HL-60/S4 (cell line): Measurements from ENCODE around the gene ZC3H18.

Source experiments
- in situ Hi-C: fragments of 300-500 bp; cut with MboI; formaldehyde crosslinking; loops from 2 replicates; pipeline ENCODE4 v1.14.3; 2022; ENCODE audit warnings: low sequenced_read_pairs

Gene ZC3H18

GRCh38 chr16:88531931-88532433 is 38.2 kb upstream of the ZC3H18 start:
- in situ Hi-C loops = loop anchor here (25.0 kb wide), 1 partner anchor 245 kb away; no protein-coding TSS in a partner anchor

GRCh38 chr16:88532434-88533241 is 37.6 kb upstream of the ZC3H18 start:
- in situ Hi-C loops = loop anchor here (25.0 kb wide), 1 partner anchor 245 kb away; no protein-coding TSS in a partner anchor

- in situ Hi-C loops = loop anchor here (25.0 kb wide), 1 partner anchor 246 kb away; no protein-coding TSS in a partner anchor
Observed at GRCh38 chr16:88533381-88533917, 36.8 kb upstream of the ZC3H18 start.

GRCh38 chr16:88533932-88534637 is 36.1 kb upstream of the ZC3H18 start:
- in situ Hi-C loops = loop anchor here (25.0 kb wide), 1 partner anchor 247 kb away; no protein-coding TSS in a partner anchor

- in situ Hi-C loops = loop anchor here (25.0 kb wide), 1 partner anchor 247 kb away; no protein-coding TSS in a partner anchor
Observed at GRCh38 chr16:88534638-88535190, 35.5 kb upstream of the ZC3H18 start.

- in situ Hi-C loops = loop anchor here (25.0 kb wide), 1 partner anchor 248 kb away; no protein-coding TSS in a partner anchor
Observed at GRCh38 chr16:88535191-88535856, 34.9 kb upstream of the ZC3H18 start.

DNA sequence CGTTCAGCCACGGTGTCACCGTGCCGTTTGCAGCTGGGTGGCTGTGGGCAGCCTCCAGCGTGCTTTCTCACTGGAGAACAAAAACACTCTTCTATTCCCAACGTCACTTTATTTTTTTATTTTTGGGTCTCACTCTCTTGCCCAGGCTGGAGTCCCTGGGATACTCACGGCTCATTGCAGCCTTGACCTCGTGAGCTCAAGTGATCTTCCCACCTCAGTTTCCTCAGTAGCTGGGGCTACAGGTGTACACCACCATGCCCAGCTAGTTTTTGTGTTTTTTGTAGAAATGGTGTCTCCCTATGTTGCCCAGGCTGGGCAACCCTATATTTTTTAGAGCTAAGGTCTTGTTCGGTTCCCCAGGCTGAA is 34.4 kb upstream of the ZC3H18 start:
- in situ Hi-C loops = loop anchor here (25.0 kb wide), 1 partner anchor 249 kb away; no protein-coding TSS in a partner anchor

- in situ Hi-C loops = loop anchor here (25.0 kb wide), 1 partner anchor 249 kb away; no protein-coding TSS in a partner anchor
Observed at GRCh38 chr16:88536510-88536909, 33.7 kb upstream of the ZC3H18 start.

GRCh38 chr16:88536971-88537751 is 33.0 kb upstream of the ZC3H18 start:
- in situ Hi-C loops = loop anchor here (25.0 kb wide), 1 partner anchor 250 kb away; no protein-coding TSS in a partner anchor

DNA sequence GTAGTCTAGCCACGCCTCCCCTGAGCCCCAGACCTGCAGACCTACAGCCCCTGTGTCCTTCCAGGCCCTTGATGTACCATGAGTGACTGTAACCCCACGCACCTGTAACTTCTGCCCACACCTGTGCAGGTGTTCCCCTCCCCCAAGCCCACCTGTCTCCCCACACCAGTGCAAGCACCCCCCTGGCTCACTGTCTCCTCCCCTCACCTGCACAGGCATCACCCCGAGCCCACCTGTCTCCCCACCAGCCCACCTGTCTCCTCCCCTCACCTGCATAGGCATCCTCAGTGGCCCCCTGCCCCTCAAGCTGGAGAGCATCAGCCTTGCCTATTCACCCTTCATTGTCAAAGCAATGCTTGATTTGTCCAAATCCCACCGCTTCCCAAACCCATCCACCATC is 32.3 kb upstream of the ZC3H18 start:
- in situ Hi-C loops = loop anchor here (25.0 kb wide), 1 partner anchor 251 kb away; no protein-coding TSS in a partner anchor

GRCh38 chr16:88538366-88539060 is 31.7 kb upstream of the ZC3H18 start:
- in situ Hi-C loops = loop anchor here (25.0 kb wide), 1 partner anchor 251 kb away; no protein-coding TSS in a partner anchor

GRCh38 chr16:88539261-88539651 is 30.9 kb upstream of the ZC3H18 start:
- in situ Hi-C loops = loop anchor here (25.0 kb wide), 1 partner anchor 252 kb away; no protein-coding TSS in a partner anchor

- in situ Hi-C loops = loop anchor here (25.0 kb wide), 1 partner anchor 252 kb away; no protein-coding TSS in a partner anchor
Observed at GRCh38 chr16:88539652-88540345, 30.4 kb upstream of the ZC3H18 start.

- in situ Hi-C loops = loop anchor here (25.0 kb wide), 1 partner anchor 253 kb away; no protein-coding TSS in a partner anchor
Observed at GRCh38 chr16:88540346-88540977, 29.7 kb upstream of the ZC3H18 start.

- in situ Hi-C loops = loop anchor here (25.0 kb wide), 1 partner anchor 255 kb away; no protein-coding TSS in a partner anchor
Observed at GRCh38 chr16:88541831-88542616, 28.2 kb upstream of the ZC3H18 start.

GRCh38 chr16:88543230-88543813 is 26.9 kb upstream of the ZC3H18 start:
- in situ Hi-C loops = loop anchor here (25.0 kb wide), 1 partner anchor 256 kb away; no protein-coding TSS in a partner anchor
